GM06990 (cell line): ENCODE data around the gene SLC39A13.
A peak's percentile ranks its signal among the peaks of the same experiment; 100 is the strongest.

Experiments
- DNase-seq: peaks from one replicate; pipeline ENCODE4 v3.0.0-alpha.2; 2011; ENCODE audit not compliant: insufficient read length; ENCODE audit errors: extremely low read depth
- H3K27me3 ChIP-seq: replicated peaks from 2 replicates; pipeline ENCODE4 v1.6.0; 2011; ENCODE audit warnings: low read length; ENCODE audit not compliant: control insufficient read depth, insufficient read depth
- H3K36me3 ChIP-seq: 2 replicates; pipeline ENCODE4 v1.5.1; 2011; ENCODE audit warnings: low read length; ENCODE audit not compliant: control insufficient read depth, insufficient read depth
- H3K4me3 ChIP-seq: replicated peaks from 2 replicates; pipeline ENCODE4 v1.5.1; 2011; ENCODE audit warnings: low read depth, mild to moderate bottlenecking, control low read depth, low read length
- TF ChIP-seq, protein P1 (sequence below): IDR thresholded peaks from 2 replicates; pipeline ENCODE4 v1.5.1; 2011; ENCODE audit warnings: low read length, control low read depth, mild to moderate bottlenecking, inconsistent platforms; ENCODE audit not compliant: insufficient read depth, poor library complexity, severe bottlenecking

Gene SLC39A13

DNA sequence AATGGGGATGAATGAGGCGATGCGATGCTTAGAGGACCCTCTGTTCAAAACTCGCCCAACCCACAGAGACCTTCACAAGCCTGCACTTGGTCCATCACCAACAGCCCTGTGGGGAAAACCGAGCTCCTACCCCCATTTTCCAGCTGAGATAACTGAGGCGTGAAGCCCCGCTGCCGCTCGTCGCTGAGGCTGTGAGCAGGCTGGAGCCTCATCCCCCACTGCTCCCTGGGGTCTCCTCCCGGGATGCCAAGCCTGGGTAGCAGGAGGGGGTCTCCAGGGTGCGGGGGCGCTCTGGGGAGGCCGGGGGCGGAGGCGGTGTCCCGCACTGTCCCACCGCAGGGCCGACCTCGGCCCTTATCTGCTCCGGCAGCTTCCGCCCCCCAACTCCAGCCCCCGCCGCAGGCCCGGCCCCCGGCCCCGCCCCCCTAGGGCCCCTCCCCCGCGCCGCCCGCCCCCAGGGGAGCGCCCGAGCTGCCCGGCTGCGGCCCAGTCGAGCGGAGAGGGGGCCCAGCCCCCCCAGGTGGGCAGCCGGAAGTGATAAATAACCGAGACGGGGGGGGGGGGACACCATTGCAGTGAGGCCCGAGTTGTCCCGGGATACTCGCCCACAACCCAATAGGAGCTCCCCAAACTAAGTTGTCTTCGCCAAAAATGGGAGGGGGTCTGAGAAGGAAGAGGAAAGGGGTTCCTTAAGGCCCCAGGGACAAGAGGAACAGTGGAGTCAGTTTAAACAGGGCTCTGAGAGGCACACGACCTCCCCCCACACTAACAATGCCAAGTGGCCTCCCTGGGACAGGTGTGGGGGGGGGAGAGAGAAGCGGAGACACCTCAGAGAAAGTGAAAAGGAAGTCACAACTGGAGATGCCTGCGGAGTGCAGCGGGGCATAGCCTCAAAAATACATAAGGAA is 8.3 kb upstream of the SLC39A13 start:
- H3K27me3 ChIP-seq = no peaks in the 10 kb centered on the region
- TF ChIP-seq, protein P1, sequence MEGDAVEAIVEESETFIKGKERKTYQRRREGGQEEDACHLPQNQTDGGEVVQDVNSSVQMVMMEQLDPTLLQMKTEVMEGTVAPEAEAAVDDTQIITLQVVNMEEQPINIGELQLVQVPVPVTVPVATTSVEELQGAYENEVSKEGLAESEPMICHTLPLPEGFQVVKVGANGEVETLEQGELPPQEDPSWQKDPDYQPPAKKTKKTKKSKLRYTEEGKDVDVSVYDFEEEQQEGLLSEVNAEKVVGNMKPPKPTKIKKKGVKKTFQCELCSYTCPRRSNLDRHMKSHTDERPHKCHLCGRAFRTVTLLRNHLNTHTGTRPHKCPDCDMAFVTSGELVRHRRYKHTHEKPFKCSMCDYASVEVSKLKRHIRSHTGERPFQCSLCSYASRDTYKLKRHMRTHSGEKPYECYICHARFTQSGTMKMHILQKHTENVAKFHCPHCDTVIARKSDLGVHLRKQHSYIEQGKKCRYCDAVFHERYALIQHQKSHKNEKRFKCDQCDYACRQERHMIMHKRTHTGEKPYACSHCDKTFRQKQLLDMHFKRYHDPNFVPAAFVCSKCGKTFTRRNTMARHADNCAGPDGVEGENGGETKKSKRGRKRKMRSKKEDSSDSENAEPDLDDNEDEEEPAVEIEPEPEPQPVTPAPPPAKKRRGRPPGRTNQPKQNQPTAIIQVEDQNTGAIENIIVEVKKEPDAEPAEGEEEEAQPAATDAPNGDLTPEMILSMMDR = no peak
- peak overlapping the region; percentile 74 for H3K4me3 ChIP-seq
- peak; percentile 73 for DNase-seq
- no peaks in the 10 kb centered on the region for H3K36me3 ChIP-seq

- H3K27me3 ChIP-seq = no peaks in the 10 kb centered on the region
- H3K36me3 ChIP-seq = no peaks in the 10 kb centered on the region
- TF ChIP-seq, protein P1 = no peak
- DNase-seq = no peak
- H3K4me3 ChIP-seq = peak overlapping the region; percentile 74
Measured at GRCh38 chr11:47400768-47401279, 7.6 kb upstream of the SLC39A13 start.

- TF ChIP-seq, protein P1 = no peak
- H3K36me3 ChIP-seq = no peaks in the 10 kb centered on the region
Measured at GRCh38 chr11:47403135-47403534, 5.3 kb upstream of the SLC39A13 start.

GRCh38 chr11:47403571-47403970 is 4.8 kb upstream of the SLC39A13 start:
- no peak for DNase-seq
- Histone ChIP-seq H3K4me3 (no peak overlapping the region), H3K36me3 (no peaks in the 10 kb centered on the region), H3K27me3 (no peaks in the 10 kb centered on the region)
- TF ChIP-seq, protein P1 = no peak

More at GRCh38 chr11:47403135-47403534, 5.3 kb upstream of the SLC39A13 start:
- no peaks in the 10 kb centered on the region for H3K27me3 ChIP-seq
- DNase-seq = no peak
- no peak overlapping the region for H3K4me3 ChIP-seq

- TF ChIP-seq, protein P1 = no peak
- Histone ChIP-seq H3K4me3 (peak overlapping the region; percentile 62), H3K27me3 (no peaks in the 10 kb centered on the region), H3K36me3 (no peaks in the 10 kb centered on the region)
- DNase-seq = no peak
Measured at GRCh38 chr11:47406896-47407745, 1.3 kb upstream of the SLC39A13 start.
